Tongue (tissue), 2 donors: Measurements from ENCODE around the gene TDRKH. TPM values are rescaled to one million over a fixed set of nuclear protein-coding genes. Genes with fewer than 3 reads are reported as not detected.
"Not testable (repeated sequence)": the region's sequence is repeated elsewhere in the genome, so short reads cannot be mapped to it uniquely, and the experiment has no call there.

Experiments
- DNase-seq: peaks from one replicate; pipeline ENCODE4 v3.0.0-alpha.2; 2015
- total RNA-seq: library from RNA; depleted of rRNA; stranded (reverse); fragments of >200 nt; gene quantifications from one replicate; pipeline ENCODE4 v1.2.3, GENCODE V29; 2014

Gene TDRKH
- total RNA-seq, 1 donor from 2014 or later = 6.7 TPM

GRCh38 chr1:151802372-151802771 lies 12.1 kb upstream of the TDRKH start:
- no peak for DNase-seq

GRCh38 chr1:151801846-151802245 lies 11.5 kb upstream of the TDRKH start:
- no peak for DNase-seq

- no peak for DNase-seq
Measured at GRCh38 chr1:151801310-151801820, 11.1 kb upstream of the TDRKH start.

GRCh38 chr1:151800830-151801229 lies 10.5 kb upstream of the TDRKH start:
- no peak for DNase-seq

- DNase-seq = no peak
Measured at GRCh38 chr1:151799179-151800022, 9.1 kb upstream of the TDRKH start.

- no peak for DNase-seq
Measured at GRCh38 chr1:151798571-151798970, 8.3 kb upstream of the TDRKH start.

- no peak for DNase-seq
Measured at GRCh38 chr1:151790940-151791651, 796 bp upstream of the TDRKH start.

- no peak for DNase-seq
Measured at GRCh38 chr1:151787689-151788088, 2.6 kb downstream of the TDRKH start.

GRCh38 chr1:151783796-151784195 lies 6.5 kb downstream of the TDRKH start:
- no peak for DNase-seq

- no peak for DNase-seq
Measured at GRCh38 chr1:151782741-151783140, 7.6 kb downstream of the TDRKH start.

GRCh38 chr1:151782026-151782425 lies 8.3 kb downstream of the TDRKH start:
- not testable (repeated sequence) for DNase-seq

- not testable (repeated sequence) for DNase-seq
Measured at GRCh38 chr1:151780736-151781135, 9.6 kb downstream of the TDRKH start.

GRCh38 chr1:151779852-151780251 lies 10.4 kb downstream of the TDRKH start:
- no peak for DNase-seq

GRCh38 chr1:151777317-151777716 lies 13.0 kb downstream of the TDRKH start:
- no peak for DNase-seq

- no peak for DNase-seq
Measured at GRCh38 chr1:151776665-151777062, 13.6 kb downstream of the TDRKH start.

GRCh38 chr1:151775894-151776664 lies 14.2 kb downstream of the TDRKH start:
- DNase-seq = no peak

GRCh38 chr1:151774256-151774922 lies 15.9 kb downstream of the TDRKH start:
- DNase-seq = no peak

- DNase-seq = no peak
Measured at GRCh38 chr1:151773702-151774101, 16.6 kb downstream of the TDRKH start.

GRCh38 chr1:151769270-151769669 lies 21.0 kb downstream of the TDRKH start:
- DNase-seq = not testable (repeated sequence)

- peak; percentile 20 for DNase-seq
Measured at GRCh38 chr1:151768351-151769066, 21.8 kb downstream of the TDRKH start.

GRCh38 chr1:151763990-151764389 lies 26.3 kb downstream of the TDRKH start:
- DNase-seq = no peak
